HUES6 (cell line): ENCODE data around the gene MYOG.

ENCODE experiments used
- H3K27ac ChIP-seq: 2 replicates; pipeline ENCODE4 v1.7.0; 2013; ENCODE audit warnings: low read depth, mild to moderate bottlenecking, low read length, inconsistent platforms
- H3K27me3 ChIP-seq: 2 replicates; pipeline ENCODE4 v1.6.1; 2013; ENCODE audit warnings: low read length; ENCODE audit not compliant: control insufficient read depth, insufficient read depth
- H3K36me3 ChIP-seq: 2 replicates; pipeline ENCODE4 v1.6.1; 2013; ENCODE audit warnings: low read length; ENCODE audit not compliant: control insufficient read depth, insufficient read depth
- H3K4me1 ChIP-seq: 2 replicates; pipeline ENCODE4 v1.6.1; 2013; ENCODE audit warnings: low read length; ENCODE audit not compliant: control insufficient read depth, insufficient read depth
- H3K4me3 ChIP-seq: 2 replicates; pipeline ENCODE4 v1.5.1; 2013; ENCODE audit warnings: low read depth, low read length
- H3K9ac ChIP-seq: one replicate; pipeline ENCODE4 v1.6.1; 2013; ENCODE audit warnings: mild to moderate bottlenecking, low read length
- H3K9me3 ChIP-seq: 2 replicates; pipeline ENCODE4 v1.6.1; 2013; ENCODE audit warnings: low read depth, low read length; ENCODE audit not compliant: control insufficient read depth, insufficient read depth

Gene MYOG

DNA sequence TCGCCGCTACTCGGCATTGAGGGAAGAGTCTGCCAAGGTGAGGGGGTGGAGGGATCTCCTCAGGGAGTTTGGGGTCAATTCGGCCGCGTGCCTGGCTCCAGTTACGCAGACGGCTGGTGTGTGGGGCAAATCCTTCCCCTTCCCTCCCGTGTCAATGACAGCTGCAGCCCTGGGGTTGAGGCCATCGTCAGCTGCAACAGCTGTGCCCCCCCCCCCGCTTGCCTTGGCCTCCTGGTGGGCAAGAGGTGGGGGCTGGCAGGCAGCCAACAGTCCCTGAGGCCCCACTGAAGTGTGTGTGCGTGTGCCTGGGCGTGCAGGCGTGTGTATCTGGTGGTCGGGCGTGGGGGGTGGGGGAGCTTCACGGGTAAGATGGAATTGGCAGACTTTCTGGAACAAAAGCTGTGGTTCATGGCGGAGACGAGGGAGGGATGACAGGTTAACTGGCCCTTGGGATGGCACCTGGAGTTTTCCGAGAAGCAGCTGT, 33.9 kb downstream of the MYOG start:
- Histone ChIP-seq H3K9me3 (no peaks in the 10 kb centered on the region), H3K9ac (no peak overlapping the region)

DNA sequence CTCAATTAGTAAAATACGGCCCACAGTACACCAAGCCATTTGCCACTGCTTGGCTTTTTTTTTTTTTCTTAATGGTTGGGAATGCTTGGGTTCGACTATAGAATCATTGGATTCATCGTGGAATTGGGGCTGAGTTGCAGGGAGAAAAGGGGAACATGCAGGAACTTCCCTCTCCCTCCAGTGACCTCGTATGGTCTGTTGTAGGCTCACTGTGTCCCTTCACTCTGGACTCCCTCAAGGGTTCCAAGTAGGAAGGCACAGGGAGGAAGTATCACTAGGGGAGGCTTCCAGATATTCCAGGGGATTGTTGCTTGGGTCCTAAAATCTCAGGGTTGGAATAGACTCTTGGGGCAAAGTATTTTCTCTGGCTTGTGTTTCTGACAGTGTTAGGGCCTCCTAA, 35.0 kb downstream of the MYOG start:
- Histone ChIP-seq H3K27me3 (no peaks in the 10 kb centered on the region), H3K36me3 (peaks cover under 1% of the 10 kb centered on the region; the same call in 1 of the 2 replicates), H3K9me3 (no peaks in the 10 kb centered on the region), H3K9ac (no peak overlapping the region), H3K4me1 (peaks cover 39% of the 10 kb centered on the region), H3K4me3 (no peak overlapping the region), H3K27ac (no peak overlapping the region)

More for the DNA sequence above, 33.9 kb downstream of the MYOG start:
- Histone ChIP-seq H3K27ac (no peak overlapping the region), H3K4me3 (no peak overlapping the region), H3K27me3 (no peaks in the 10 kb centered on the region), H3K36me3 (0 out of 2 replicates have a peak, but pooled peaks cover 2% of the 10 kb centered on the region), H3K4me1 (peaks cover 42% of the 10 kb centered on the region)

DNA sequence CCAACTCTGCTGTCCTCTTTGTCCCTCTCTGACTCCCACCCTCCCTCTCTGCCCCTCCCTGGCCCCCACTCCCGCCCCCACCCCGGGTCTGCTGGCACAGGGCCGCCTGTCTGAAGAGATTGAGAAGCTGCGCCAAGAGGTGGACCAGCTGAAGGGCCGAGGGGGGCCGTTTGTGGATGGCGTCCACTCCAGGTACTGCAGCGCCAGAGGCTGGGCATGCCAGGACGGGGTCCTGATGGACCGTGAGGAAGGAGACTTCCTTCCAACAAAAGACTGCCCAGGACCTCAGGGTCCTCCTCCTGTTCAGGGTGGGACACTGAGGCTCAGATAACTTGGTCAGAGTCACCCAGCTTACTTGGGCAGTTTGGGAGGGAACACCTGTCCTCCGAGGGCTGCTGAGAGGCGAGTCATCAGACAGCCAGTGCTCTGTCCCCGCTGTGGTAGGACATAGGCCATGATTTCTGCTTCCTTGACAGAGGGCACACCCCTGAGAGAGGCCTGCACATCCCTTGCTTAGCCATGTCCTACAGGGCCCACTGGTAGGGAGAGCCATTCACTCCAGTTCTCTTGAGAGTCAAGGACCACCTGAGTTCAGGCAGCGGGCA, 36.1 kb downstream of the MYOG start:
- Histone ChIP-seq H3K9ac (no peak overlapping the region), H3K27me3 (no peaks in the 10 kb centered on the region), H3K4me1 (peaks cover 28% of the 10 kb centered on the region), H3K4me3 (no peak overlapping the region), H3K36me3 (peaks cover 4% of the 10 kb centered on the region; the same call in 1 of the 2 replicates), H3K9me3 (no peaks in the 10 kb centered on the region), H3K27ac (no peak overlapping the region)

DNA sequence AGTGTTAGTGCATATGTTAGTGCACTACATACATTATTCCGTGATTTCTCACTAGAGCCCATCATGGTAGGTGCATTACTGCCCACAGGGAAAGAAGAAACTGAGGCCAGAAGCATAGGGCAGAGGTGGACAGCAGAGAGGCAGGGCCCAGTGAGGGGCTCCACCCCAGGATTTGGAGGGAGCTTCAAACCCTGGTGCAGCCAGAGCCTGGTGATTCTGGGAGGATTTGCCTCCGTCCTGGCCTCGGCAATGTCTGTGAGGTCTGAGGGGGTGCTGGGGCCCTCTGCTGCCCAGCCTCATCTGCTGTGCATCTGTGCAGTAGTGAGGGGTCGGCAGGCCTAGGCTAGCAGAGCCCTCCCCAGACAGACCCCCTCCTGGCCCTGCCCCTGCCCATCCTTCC, 36.7 kb downstream of the MYOG start:
- no peak overlapping the region for H3K4me3 ChIP-seq
- H3K4me1 ChIP-seq = peaks cover 27% of the 10 kb centered on the region
- H3K36me3 ChIP-seq = peaks cover 4% of the 10 kb centered on the region; the same call in 1 of the 2 replicates
- H3K9ac ChIP-seq = no peak overlapping the region
- no peak overlapping the region for H3K27ac ChIP-seq
- H3K9me3 ChIP-seq = no peaks in the 10 kb centered on the region
- H3K27me3 ChIP-seq = no peaks in the 10 kb centered on the region

DNA sequence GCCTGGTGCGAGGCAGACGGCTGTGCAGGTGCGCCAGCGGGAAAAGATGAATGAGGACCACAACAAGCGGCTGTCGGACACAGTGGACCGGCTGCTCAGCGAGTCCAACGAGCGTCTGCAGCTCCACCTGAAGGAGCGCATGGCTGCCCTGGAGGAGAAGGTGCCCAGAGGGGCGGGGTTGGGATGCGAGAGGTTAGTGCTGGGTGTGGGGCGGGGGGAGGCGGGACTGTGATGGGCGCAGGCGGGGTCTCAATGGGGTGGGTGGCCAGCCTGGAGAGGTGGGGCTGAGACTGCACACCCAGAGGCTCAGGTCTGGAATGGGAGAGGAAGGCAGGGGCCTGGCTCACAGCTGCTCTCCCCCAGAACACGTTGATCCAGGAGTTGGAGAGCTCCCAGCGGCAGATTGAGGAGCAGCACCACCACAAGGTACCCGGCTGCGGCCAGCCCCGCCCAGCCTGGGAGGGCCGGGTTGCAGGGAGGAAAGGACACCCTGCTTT, 37.2 kb downstream of the MYOG start:
- Histone ChIP-seq H3K4me3 (no peak overlapping the region), H3K9me3 (no peaks in the 10 kb centered on the region), H3K27me3 (no peaks in the 10 kb centered on the region), H3K27ac (no peak overlapping the region), H3K9ac (no peak overlapping the region), H3K4me1 (peaks cover 22% of the 10 kb centered on the region), H3K36me3 (peaks cover 5% of the 10 kb centered on the region; the same call in 1 of the 2 replicates)

DNA sequence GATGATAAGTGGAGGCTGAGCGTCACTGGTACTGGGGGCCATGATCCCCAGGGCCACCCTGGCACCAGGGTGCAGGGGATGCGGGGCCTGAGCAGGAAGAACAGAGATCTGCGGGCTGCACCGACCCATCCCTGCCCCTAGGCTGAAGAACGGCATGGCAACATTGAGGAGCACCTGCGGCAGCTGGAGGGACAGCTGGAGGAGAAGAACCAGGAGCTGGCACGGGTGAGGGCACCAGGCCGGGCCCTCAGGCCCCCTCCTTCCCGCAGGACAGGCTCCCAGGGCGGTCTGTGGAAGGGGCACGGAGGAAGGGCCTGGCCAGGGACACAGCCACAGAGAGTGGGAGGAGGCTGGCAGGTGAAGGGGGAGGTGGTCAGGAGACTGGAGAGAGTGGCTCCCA, 37.7 kb downstream of the MYOG start:
- Histone ChIP-seq H3K4me1 (peaks cover 20% of the 10 kb centered on the region), H3K27me3 (no peaks in the 10 kb centered on the region), H3K4me3 (no peak overlapping the region), H3K9ac (no peak overlapping the region), H3K36me3 (peaks cover 8% of the 10 kb centered on the region; the same call in 1 of the 2 replicates), H3K27ac (no peak overlapping the region), H3K9me3 (no peaks in the 10 kb centered on the region)

DNA sequence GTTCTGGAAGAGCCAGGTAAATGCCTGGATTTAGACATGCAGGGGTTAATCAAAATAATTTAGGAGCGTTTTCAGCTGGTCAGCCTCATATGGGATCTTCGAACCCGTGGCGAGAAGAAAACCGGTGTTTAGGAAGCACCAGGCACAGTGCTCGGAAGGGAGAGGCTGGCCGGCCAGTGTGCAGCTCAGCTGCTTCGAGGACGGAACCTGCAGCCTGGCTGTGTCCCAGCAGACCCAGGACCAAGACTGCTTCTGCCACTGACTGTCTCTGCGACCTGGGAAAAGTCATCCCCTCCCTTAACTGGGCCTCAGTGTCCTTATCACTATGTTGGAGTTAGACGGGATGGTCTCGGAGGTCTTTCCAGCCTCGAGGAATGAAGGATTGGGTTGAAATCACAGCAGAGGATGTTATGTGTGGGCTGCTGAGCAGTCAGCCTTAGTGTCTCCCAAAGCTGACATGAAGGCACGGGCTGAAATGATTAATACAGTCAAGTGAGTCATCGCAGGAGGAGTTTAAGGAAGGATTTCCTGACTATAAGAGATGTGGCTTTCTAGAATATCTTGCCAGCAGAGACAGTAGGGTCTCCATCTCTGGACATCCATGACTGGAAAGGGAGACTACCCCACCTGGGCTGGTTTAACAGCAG, 38.7 kb downstream of the MYOG start:
- H3K27ac ChIP-seq = no peak overlapping the region
- no peak overlapping the region for H3K4me3 ChIP-seq
- no peak overlapping the region for H3K9ac ChIP-seq
- peaks cover 20% of the 10 kb centered on the region for H3K4me1 ChIP-seq
- no peaks in the 10 kb centered on the region for H3K9me3 ChIP-seq
- no peaks in the 10 kb centered on the region for H3K27me3 ChIP-seq
- H3K36me3 ChIP-seq = peaks cover 8% of the 10 kb centered on the region; the same call in 1 of the 2 replicates

DNA sequence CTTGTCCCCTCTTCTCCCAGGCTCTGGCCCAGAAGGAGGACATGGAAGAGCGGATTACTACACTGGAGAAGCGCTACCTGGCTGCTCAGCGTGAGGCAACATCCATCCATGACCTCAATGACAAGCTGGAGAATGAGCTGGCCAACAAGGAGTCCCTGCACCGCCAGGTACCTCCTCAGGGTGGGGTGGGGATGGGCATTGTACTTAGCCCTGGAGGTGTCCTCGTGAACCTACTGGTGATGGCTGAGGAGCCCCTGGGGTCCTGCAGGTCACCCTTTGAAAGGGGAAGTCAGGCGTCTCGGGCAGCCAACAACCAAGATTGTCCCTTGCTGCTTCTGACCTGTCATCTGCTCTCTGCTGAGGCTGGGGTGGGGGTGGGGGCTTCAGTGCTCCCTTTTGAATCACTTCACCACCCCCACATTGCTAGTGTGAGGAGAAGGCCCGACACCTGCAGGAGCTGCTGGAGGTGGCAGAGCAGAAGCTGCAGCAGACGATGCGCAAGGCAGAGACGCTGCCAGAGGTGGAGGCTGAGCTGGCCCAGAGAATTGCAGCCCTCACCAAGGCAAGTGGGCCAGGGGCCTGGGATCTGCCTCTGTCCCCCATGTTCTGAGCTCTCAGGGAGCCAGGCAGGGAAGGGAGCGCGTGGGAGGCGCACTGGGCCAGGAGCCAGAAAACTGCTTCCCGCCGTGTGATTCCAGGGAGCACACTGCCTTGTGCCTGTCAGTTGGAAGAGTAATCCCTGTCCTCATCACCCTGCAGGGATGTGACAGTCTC, 39.8 kb downstream of the MYOG start:
- Histone ChIP-seq H3K27ac (no peak overlapping the region), H3K27me3 (no peaks in the 10 kb centered on the region), H3K9ac (no peak overlapping the region), H3K9me3 (no peaks in the 10 kb centered on the region), H3K4me3 (no peak overlapping the region), H3K36me3 (peaks cover 8% of the 10 kb centered on the region; the same call in 1 of the 2 replicates), H3K4me1 (peaks cover 23% of the 10 kb centered on the region)

DNA sequence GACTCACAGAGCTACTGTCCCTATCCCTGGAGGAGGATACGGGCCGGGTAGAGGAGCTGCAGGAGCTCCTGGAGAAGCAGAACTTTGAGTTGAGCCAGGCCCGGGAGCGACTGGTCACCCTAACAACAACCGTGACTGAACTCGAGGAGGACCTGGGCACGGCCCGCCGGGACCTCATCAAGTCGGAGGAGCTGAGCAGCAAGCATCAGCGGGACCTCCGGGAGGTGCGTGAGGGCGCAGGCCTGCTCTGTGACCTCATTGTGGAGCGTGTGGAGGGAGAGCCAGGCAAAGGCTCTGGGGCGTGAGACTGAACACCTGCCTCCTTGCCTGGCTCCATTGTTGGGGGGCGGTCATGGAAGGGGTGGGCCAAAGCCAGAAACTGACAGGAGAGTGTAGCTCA, 40.5 kb downstream of the MYOG start:
- Histone ChIP-seq H3K36me3 (peaks cover 8% of the 10 kb centered on the region; the same call in 1 of the 2 replicates), H3K9ac (no peak overlapping the region), H3K4me1 (peaks cover 29% of the 10 kb centered on the region), H3K9me3 (no peaks in the 10 kb centered on the region), H3K27ac (no peak overlapping the region), H3K4me3 (no peak overlapping the region), H3K27me3 (no peaks in the 10 kb centered on the region)

DNA sequence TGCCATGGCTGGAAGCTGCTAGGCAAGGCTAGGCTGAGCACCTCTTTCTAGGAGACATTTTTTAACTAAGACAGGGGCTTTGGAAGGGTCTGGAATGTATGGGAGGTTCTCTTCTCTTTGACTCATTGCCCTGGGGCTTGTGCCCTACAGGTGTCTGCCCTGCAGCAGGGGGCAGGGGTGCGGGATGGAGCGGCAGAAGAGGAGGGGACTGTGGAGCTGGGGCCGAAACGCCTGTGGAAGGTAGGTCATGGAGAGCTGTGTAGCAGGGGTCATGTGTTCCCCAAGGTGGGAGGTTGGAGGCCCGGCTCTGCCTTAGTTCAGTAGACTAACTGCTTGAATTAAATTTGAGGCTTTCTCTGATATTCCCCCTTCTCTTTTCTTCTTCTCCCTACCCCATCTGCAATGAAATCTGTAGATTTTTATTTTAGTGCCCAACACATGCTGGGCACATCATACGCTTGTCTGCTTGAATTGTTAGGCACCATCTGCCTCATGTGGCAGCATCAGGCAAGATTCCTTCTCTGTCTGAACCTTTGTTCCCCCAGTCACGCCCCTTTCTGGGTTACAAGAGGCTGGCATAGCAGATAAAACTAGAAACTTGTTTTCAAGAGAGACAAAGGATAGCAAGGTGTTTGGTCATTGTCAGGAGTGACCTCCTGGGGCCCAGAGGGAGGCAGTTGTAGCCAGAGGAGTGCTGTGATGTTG, 41.1 kb downstream of the MYOG start:
- peaks cover 8% of the 10 kb centered on the region; the same call in 1 of the 2 replicates for H3K36me3 ChIP-seq
- no peak overlapping the region for H3K27ac ChIP-seq
- no peak overlapping the region for H3K9ac ChIP-seq
- H3K4me3 ChIP-seq = no peak overlapping the region
- peaks cover 34% of the 10 kb centered on the region for H3K4me1 ChIP-seq
- H3K9me3 ChIP-seq = no peaks in the 10 kb centered on the region
- no peaks in the 10 kb centered on the region for H3K27me3 ChIP-seq
